Cardiac fibroblast (primary cell): ENCODE data around the gene SRCAP.

Source experiments
- DNase-seq, 2 donors: peaks; one replicate each; pipeline versions ENCODE4 v3.0.0 to v3.0.0-alpha.2; 2010; ENCODE audit warnings: low read depth in 2 of 2
- H3K4me3 ChIP-seq, 2 donors: replicated peaks in 1 of 2; 1 replicate in 1 of 2; 2 replicates in 1 of 2; pipeline ENCODE4 v1.5.1; 2011; ENCODE audit warnings: low read depth in 2 of 2, low read length in 2 of 2, mild to moderate bottlenecking in 2 of 2, moderate library complexity in 1 of 2
- CTCF ChIP-seq: IDR thresholded peaks from one replicate; pipeline ENCODE4 v1.5.1; 2011; ENCODE audit warnings: low read depth, mild to moderate bottlenecking, low read length, inconsistent platforms

The SRCAP gene

GRCh38 chr16:30669903-30670824, 28.8 kb upstream of the SRCAP start:
- TF ChIP-seq CTCF: no peak
- no peak overlapping the region for H3K4me3 ChIP-seq
- no peak for DNase-seq

- DNase-seq: no peak
- H3K4me3 ChIP-seq: no peak overlapping the region
- no peak for TF ChIP-seq CTCF
Observed at GRCh38 chr16:30675143-30675542, 23.8 kb upstream of the SRCAP start.

- no peak for DNase-seq
- no peak for TF ChIP-seq CTCF
- H3K4me3 ChIP-seq: no peak overlapping the region
Observed at GRCh38 chr16:30677931-30678585, 20.9 kb upstream of the SRCAP start.

GRCh38 chr16:30678586-30678970, 20.4 kb upstream of the SRCAP start:
- no peak for TF ChIP-seq CTCF
- no peak overlapping the region for H3K4me3 ChIP-seq
- DNase-seq: no peak

GRCh38 chr16:30680326-30680725, 18.6 kb upstream of the SRCAP start:
- no peak for DNase-seq
- H3K4me3 ChIP-seq: no peak overlapping the region
- TF ChIP-seq CTCF: no peak

- DNase-seq: no peak
- TF ChIP-seq CTCF: no peak
- H3K4me3 ChIP-seq: no peak overlapping the region
Observed at GRCh38 chr16:30688701-30689100, 10.3 kb upstream of the SRCAP start.
